Naive thymus-derived CD8-positive, alpha-beta T cell (primary cell): ENCODE results near the gene ATXN2L. TPM values are rescaled to one million over a fixed set of nuclear protein-coding genes. Genes with fewer than 3 reads are reported as not detected.

Source experiments
- ATAC-seq, 2 donors: fragments of 150-1000 bp; cut with Tn5 transposase in 1 of 2; sonication (Bioruptor Pico), chemical (Tn5 transposase) in 1 of 2; 1 replicate in 1 of 2; 2 replicates in 1 of 2; pipeline ENCODE4 v1.10.0; 2021; ENCODE audit warnings: mild to moderate bottlenecking in 2 of 2, moderate library complexity in 2 of 2
- POLR2A ChIA-PET: fragments of 350-600 bp; sonication (Branson Sonifier 250); formaldehyde crosslinking; loops from one replicate; lab custom pipeline; 2021; ENCODE audit warnings: antibody characterized with exemption; lab: Charles Lee
- DNase-seq, 10 donors: peaks; one replicate each; pipeline versions ENCODE4 v3.0.0 to v3.0.0-alpha.2; 2020 to 2022
- H3K27ac Mint-ChIP-seq, 10 donors: one replicate each; pipeline ENCODE4 v1.8.0; 2020 to 2022; ENCODE audit warnings: mild to moderate bottlenecking in 10 of 10, mixed read lengths in 10 of 10, moderate library complexity in 4 of 10, inconsistent platforms in 1 of 10
- H3K27me3 Mint-ChIP-seq, 5 donors: one replicate each; pipeline ENCODE4 v1.8.0; 2021 to 2022; ENCODE audit warnings: mixed read lengths in 5 of 5
- H3K36me3 Mint-ChIP-seq, 3 donors: one replicate each; pipeline ENCODE4 v1.8.0; 2020 to 2022; ENCODE audit warnings: mixed read lengths in 3 of 3, mild to moderate bottlenecking in 2 of 3, inconsistent platforms in 1 of 3
- H3K4me1 Mint-ChIP-seq, 4 donors: one replicate each; pipeline ENCODE4 v1.8.0; 2021 to 2022; ENCODE audit warnings: mixed read lengths in 4 of 4
- H3K4me3 Mint-ChIP-seq, 10 donors: one replicate each; pipeline ENCODE4 v1.8.0; 2020 to 2022; ENCODE audit warnings: mild to moderate bottlenecking in 10 of 10, mixed read lengths in 10 of 10, moderate library complexity in 6 of 10, inconsistent platforms in 1 of 10
- H3K9me3 Mint-ChIP-seq, 9 donors: one replicate each; pipeline ENCODE4 v1.8.0; 2020 to 2022; ENCODE audit warnings: mixed read lengths in 9 of 9, mild to moderate bottlenecking in 3 of 9, inconsistent platforms in 1 of 9, moderate library complexity in 1 of 9
- microRNA-seq: library from miRNA; unstranded; fragments of <30 nt; microRNA quantifications from one replicate; pipeline ENCODE4 v1.2.0, GENCODE V29; 2022; ENCODE audit warnings: borderline microRNAs expressed
- polyA plus RNA-seq, 3 donors: library from polyadenylated mRNA; unstranded; fragments of 300-500 nt; fragmentation: Illumina TruSeq; gene quantifications; one replicate each; pipeline ENCODE4 v1.2.3, GENCODE V29; 2021
- total RNA-seq, 8 experiments: library from RNA in 2 of 8; stranded (reverse) in 2 of 8; gene quantifications; one replicate each; pipeline ENCODE4 v1.2.3 and lab custom pipeline; 2021 to 2026

Gene ATXN2L
- total and polyA plus RNA-seq, 5 experiments from 2014 or later, result 14.2 to 339 (median 28.4) TPM

DNA sequence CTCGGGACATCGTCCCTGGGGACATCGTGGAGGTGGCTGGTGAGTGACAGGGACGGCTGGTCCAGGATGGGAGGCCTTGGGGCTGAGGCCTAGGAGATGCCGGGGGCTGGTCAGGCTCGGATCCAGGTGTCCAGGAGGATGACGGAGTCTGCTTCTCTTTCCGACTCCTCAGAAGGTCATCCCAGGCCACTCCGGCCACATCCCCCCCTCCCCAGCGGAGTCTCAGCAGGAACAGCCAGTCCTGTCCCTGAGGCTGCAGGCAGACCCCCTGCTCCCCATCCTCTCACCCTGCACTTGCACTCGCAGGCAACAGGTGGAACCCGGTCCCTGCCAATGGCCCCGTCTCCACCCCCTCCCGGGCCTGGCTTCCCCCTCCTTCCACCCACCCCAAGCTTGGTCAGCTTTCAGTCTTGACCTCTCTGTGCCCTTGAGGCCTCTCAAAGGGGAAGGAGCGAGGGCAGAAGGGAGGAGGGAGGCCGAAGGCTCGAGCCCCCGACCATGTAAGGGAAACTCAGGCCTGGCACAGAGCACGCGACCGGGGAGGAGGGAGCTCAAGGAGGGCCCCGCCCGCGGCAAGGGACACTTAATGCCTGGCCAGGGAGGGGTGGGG is 59.9 kb downstream of the ATXN2L start:
- Mint-ChIP-seq H3K27me3 (peaks cover 4 to 13% (median 11%) of the 10 kb centered on the region in 5 donors), H3K4me3 (no peak overlapping the region), H3K36me3 (no peaks in the 10 kb centered on the region), H3K27ac (no peak overlapping the region), H3K9me3 (no peaks in the 10 kb centered on the region), H3K4me1 (peaks cover 7 to 18% (median 15%) of the 10 kb centered on the region in 4 donors)
- POLR2A ChIA-PET, result no interaction called here
- ATAC-seq (no peak), DNase-seq (no peak)

DNA sequence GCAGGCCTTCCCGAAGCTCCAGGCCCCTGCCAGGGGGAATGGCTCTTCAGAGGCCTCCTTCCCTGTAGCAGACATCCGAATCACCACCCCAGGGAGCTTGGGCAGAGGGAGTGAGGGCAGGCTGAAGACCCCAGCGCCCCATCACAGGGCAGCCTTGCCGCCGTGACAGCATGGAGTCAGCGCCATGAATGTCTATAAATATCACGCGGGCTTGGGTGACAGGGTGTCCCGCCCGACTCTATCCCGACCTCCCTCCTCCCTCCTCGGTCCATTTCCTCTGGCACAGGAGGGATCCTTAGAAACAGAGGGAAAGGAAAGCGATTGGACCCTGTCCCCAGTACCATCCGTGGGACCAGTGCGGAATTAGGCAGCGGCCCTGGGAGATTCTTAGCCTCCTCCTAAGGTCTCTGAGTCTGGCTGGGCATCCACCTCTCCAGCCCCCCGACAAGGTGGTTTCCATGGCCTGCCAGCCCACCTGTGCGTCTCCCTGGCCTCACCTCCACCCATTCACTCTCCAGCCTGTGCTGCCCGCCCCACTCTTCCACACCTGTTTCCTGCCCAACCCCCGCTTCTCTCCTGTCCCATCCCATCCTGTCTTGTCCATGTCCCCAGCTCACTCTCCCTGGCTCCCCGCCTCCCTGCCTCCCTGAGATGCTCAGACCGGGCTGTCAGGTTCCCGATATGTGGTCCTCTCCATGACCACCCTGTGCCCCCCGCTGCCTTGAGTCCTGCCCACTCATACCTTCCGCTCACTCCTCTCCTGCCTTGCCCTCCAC is 60.6 kb downstream of the ATXN2L start:
- Mint-ChIP-seq H3K27me3 (peaks cover 4 to 13% (median 11%) of the 10 kb centered on the region in 5 donors), H3K4me3 (no peak overlapping the region), H3K36me3 (no peaks in the 10 kb centered on the region), H3K27ac (peak overlapping the region in 1 of 10 donors; percentile 38), H3K9me3 (no peaks in the 10 kb centered on the region), H3K4me1 (peaks cover 7 to 16% (median 15%) of the 10 kb centered on the region in 4 donors)
- DNase-seq (no peak), ATAC-seq (no peak)
- POLR2A ChIA-PET, result no interaction called here

- DNase-seq (no peak), ATAC-seq (no peak)
- H3K4me3 Mint-ChIP-seq, result no peak overlapping the region
- H3K4me1 Mint-ChIP-seq, result peaks cover 7 to 12% (median 11%) of the 10 kb centered on the region in 4 donors
- H3K36me3 Mint-ChIP-seq, result no peaks in the 10 kb centered on the region
- POLR2A ChIA-PET, result interaction anchor here (1.0 kb wide), 1 partner anchor 62 kb away, joined by 5 read pairs; the partner anchor contains the start of gene ATXN2L
- H3K27me3 Mint-ChIP-seq, result peaks cover 4 to 13% (median 11%) of the 10 kb centered on the region in 5 donors
- H3K9me3 Mint-ChIP-seq, result no peaks in the 10 kb centered on the region
- H3K27ac Mint-ChIP-seq, result peak overlapping the region in 1 of 10 donors; percentile 38
Measured at GRCh38 chr16:28884045-28884444, 61.2 kb downstream of the ATXN2L start.

Small RNA genes lying within 50 kb of the gene (microRNA-seq; reads per million reads assigned to microRNA genes)
- gene MIR4721, result not detected

Other genes with a start within 250 kb of the ATXN2L start
- 1 to 10 TPM in 1 of 2 experiments, under 1 TPM in 1; 0.66 to 2.1 TPM for gene SULT1A2, start 225.9 kb upstream of the ATXN2L start, total RNA-seq
- not detected for gene SULT1A2, start 225.9 kb upstream of the ATXN2L start, polyA plus RNA-seq
- 10 to 100 TPM; 20.5 to 20.9 TPM for gene SULT1A1, start 213.0 kb upstream of the ATXN2L start, total RNA-seq
- 10 to 100 TPM in 1 of 3 donors, 1 to 10 TPM in 2; 3.3 to 12.6 (median 9.7) TPM for gene SULT1A1, start 213.0 kb upstream of the ATXN2L start, polyA plus RNA-seq
- gene NPIPB8, start 184.9 kb upstream of the ATXN2L start, total RNA-seq, result 1 to 10 TPM; 4.5 to 5.4 TPM
- gene NPIPB8, start 184.9 kb upstream of the ATXN2L start, polyA plus RNA-seq, result under 1 TPM in 1 of 3 donors, not detected in 2; 0.53 TPM
- gene EIF3C, start 111.5 kb upstream of the ATXN2L start, total RNA-seq, result 100 to 1,000 TPM; 271 to 279 TPM
- 100 to 1,000 TPM; 208 to 320 (median 221) TPM for gene EIF3C, start 111.5 kb upstream of the ATXN2L start, polyA plus RNA-seq
- gene NPIPB9, start 71.2 kb upstream of the ATXN2L start, total RNA-seq, result 1 to 10 TPM; 5.8 to 6.2 TPM
- gene NPIPB9, start 71.2 kb upstream of the ATXN2L start, polyA plus RNA-seq, result under 1 TPM in 2 of 3 donors, not detected in 1; 0.25 to 0.53 TPM
- 100 to 1,000 TPM; 117 to 120 TPM for gene TUFM, start 23.3 kb downstream of the ATXN2L start, total RNA-seq
- gene TUFM, start 23.3 kb downstream of the ATXN2L start, polyA plus RNA-seq, result 100 to 1,000 TPM; 141 to 155 (median 152) TPM
- 100 to 1,000 TPM; 110 to 117 TPM for gene SH2B1, start 40.8 kb downstream of the ATXN2L start, total RNA-seq
- 1 to 10 TPM; 1.1 to 2.5 (median 2.2) TPM for gene SH2B1, start 40.8 kb downstream of the ATXN2L start, polyA plus RNA-seq
- 1 to 10 TPM in 1 of 2 experiments, under 1 TPM in 1; 0.58 to 1.2 TPM for gene ATP2A1, start 55.5 kb downstream of the ATXN2L start, total RNA-seq
- not detected for gene ATP2A1, start 55.5 kb downstream of the ATXN2L start, polyA plus RNA-seq
- 10 to 100 TPM; 34.1 to 35.7 TPM for gene RABEP2, start 102.2 kb downstream of the ATXN2L start, total RNA-seq
- 1 to 10 TPM; 2.8 to 6.5 (median 3.0) TPM for gene RABEP2, start 102.2 kb downstream of the ATXN2L start, polyA plus RNA-seq
- 1 to 10 TPM; 6.9 to 7.6 TPM for gene CD19, start 109.0 kb downstream of the ATXN2L start, total RNA-seq
- gene CD19, start 109.0 kb downstream of the ATXN2L start, polyA plus RNA-seq, result under 1 TPM; 0.17 to 0.19 (median 0.19) TPM
- gene NFATC2IP, start 127.9 kb downstream of the ATXN2L start, total RNA-seq, result 100 to 1,000 TPM; 112 to 116 TPM
- gene NFATC2IP, start 127.9 kb downstream of the ATXN2L start, polyA plus RNA-seq, result 10 to 100 TPM; 22.8 to 30.2 (median 28.7) TPM
- gene SPNS1, start 151.8 kb downstream of the ATXN2L start, total RNA-seq, result 10 to 100 TPM; 38.1 to 45.0 TPM
- gene SPNS1, start 151.8 kb downstream of the ATXN2L start, polyA plus RNA-seq, result 10 to 100 TPM; 12.7 to 29.7 (median 24.9) TPM
- 100 to 1,000 TPM; 352 to 353 TPM for gene LAT, start 162.1 kb downstream of the ATXN2L start, total RNA-seq
- gene LAT, start 162.1 kb downstream of the ATXN2L start, polyA plus RNA-seq, result 100 to 1,000 TPM; 255 to 308 (median 288) TPM